ENCODE measurements around the gene C9orf85. TPM values are rescaled to one million over a fixed set of nuclear protein-coding genes. Genes with fewer than 3 reads are reported as not detected.
A peak's percentile ranks its signal among the peaks of the same experiment; 100 is the strongest.

C9orf85 gene
- total and polyA plus RNA-seq, 2 donors (not counting 1 experiment from before 2014, with no cell fraction given) = 4.3 to 9.6 TPM

- WGBS (ENCODE audit: insufficient coverage) = 75% methylated on average over 1 of the region's 1 CpG
- Histone ChIP-seq H3K4me3 (ENCODE audit: control extremely low read depth in 1 of 5, extremely low read depth in 1 of 5, insufficient read depth in 1 of 5, low read depth in 2 of 5, low read length in 4 of 5) (no peak overlapping the region), H4K20me1 (ENCODE audit: control insufficient read depth, insufficient read depth, low read length, poor library complexity, severe bottlenecking) (no peaks in the 10 kb centered on the region), H3K79me2 (ENCODE audit: control insufficient read depth, insufficient read depth, low read length) (peaks cover 93% of the 10 kb centered on the region), H3K36me3 (replicated peaks in 1 of 2; ENCODE audit: control extremely low read depth in 1 of 2, control insufficient read depth in 1 of 2, extremely low read depth in 1 of 2, insufficient read depth in 2 of 2, low read length in 1 of 2) (no peaks in the 10 kb centered on the region), H2AFZ (ENCODE audit: insufficient read depth, low read depth, low read length, poor library complexity, severe bottlenecking) (no peak overlapping the region), H3K27me3 (replicated peaks in 1 of 4; ENCODE audit: control extremely low read depth in 1 of 4, control insufficient read depth in 3 of 4, insufficient read depth in 4 of 4, low read length in 3 of 4) (no peaks in the 10 kb centered on the region), H3K9ac (ENCODE audit: low read length) (no peak overlapping the region), H3K9me3 (ENCODE audit: control extremely low read depth in 1 of 3, control insufficient read depth in 2 of 3, insufficient read depth in 1 of 3, low read length in 2 of 3) (peaks cover 0 to 17% (median 15%) of the 10 kb centered on the region in 3 donors), H3K27ac (ENCODE audit: low read length in 2 of 2) (peak overlapping the region in 1 of 2 donors; percentile 26), H3K4me2 (replicated peaks; ENCODE audit: low read depth, low read length, poor library complexity, severe bottlenecking) (peak overlapping the region; percentile 31), H3K4me1 (ENCODE audit: control insufficient read depth in 2 of 2, insufficient read depth in 2 of 2, low read length in 2 of 2) (peaks cover 21 to 41% of the 10 kb centered on the region in 2 donors)
- ChIA-PET POLR2A (interaction anchor here (1.4 kb wide), 1 partner anchor 118 kb away, joined by 4 read pairs; no protein-coding TSS in a partner anchor), CTCF (interaction anchor here (0.9 to 1.6 kb wide), 3 partner anchors 8 to 69 kb away, joined by 3 read pairs; no protein-coding TSS in a partner anchor)
- Mint-ChIP-seq H3K27me3 (no peaks in the 10 kb centered on the region), H3K27ac (peak overlapping the region; percentile 15), H3K4me3 (peak overlapping the region; percentile 17), H3K4me1 (peaks cover 61% of the 10 kb centered on the region), H3K9me3 (ENCODE audit: insufficient read depth) (peaks cover 9% of the 10 kb centered on the region)
- TF ChIP-seq EZH2 (IDR thresholded peaks at IDR 0.05; ENCODE audit: borderline replicate concordance, insufficient read depth, low read depth, low read length, poor library complexity, severe bottlenecking) = no peak
- TF ChIP-seq, protein P1, sequence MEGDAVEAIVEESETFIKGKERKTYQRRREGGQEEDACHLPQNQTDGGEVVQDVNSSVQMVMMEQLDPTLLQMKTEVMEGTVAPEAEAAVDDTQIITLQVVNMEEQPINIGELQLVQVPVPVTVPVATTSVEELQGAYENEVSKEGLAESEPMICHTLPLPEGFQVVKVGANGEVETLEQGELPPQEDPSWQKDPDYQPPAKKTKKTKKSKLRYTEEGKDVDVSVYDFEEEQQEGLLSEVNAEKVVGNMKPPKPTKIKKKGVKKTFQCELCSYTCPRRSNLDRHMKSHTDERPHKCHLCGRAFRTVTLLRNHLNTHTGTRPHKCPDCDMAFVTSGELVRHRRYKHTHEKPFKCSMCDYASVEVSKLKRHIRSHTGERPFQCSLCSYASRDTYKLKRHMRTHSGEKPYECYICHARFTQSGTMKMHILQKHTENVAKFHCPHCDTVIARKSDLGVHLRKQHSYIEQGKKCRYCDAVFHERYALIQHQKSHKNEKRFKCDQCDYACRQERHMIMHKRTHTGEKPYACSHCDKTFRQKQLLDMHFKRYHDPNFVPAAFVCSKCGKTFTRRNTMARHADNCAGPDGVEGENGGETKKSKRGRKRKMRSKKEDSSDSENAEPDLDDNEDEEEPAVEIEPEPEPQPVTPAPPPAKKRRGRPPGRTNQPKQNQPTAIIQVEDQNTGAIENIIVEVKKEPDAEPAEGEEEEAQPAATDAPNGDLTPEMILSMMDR (IDR thresholded peaks at IDR 0.05) = no peak
- intact Hi-C loops (cut with micrococcal nuclease) = loop anchor here (2.0 kb wide), 1 partner anchor 15 kb away; no protein-coding TSS in a partner anchor
- ATAC-seq (ENCODE audit: low read depth) (no peak), DNase-seq (no peak)
Observed at GRCh38 chr9:71887362-71887761, 24.1 kb upstream of the C9orf85 start.

- H3K4me2 ChIP-seq (replicated peaks; ENCODE audit: low read depth, low read length, poor library complexity, severe bottlenecking) = no peak overlapping the region
Observed at GRCh38 chr9:71890042-71890679, 21.3 kb upstream of the C9orf85 start.

More at GRCh38 chr9:71890042-71890679, 21.3 kb upstream of the C9orf85 start:
- no peaks in the 10 kb centered on the region for H3K36me3 ChIP-seq (replicated peaks in 1 of 2; ENCODE audit: control extremely low read depth in 1 of 2, control insufficient read depth in 1 of 2, extremely low read depth in 1 of 2, insufficient read depth in 2 of 2, low read length in 1 of 2)
- Mint-ChIP-seq H3K4me1 (peaks cover 66% of the 10 kb centered on the region), H3K27ac (no peak overlapping the region), H3K4me3 (no peak overlapping the region), H3K9me3 (ENCODE audit: insufficient read depth) (no peaks in the 10 kb centered on the region), H3K27me3 (no peaks in the 10 kb centered on the region)
- peaks cover 0 to 5% (median 0%) of the 10 kb centered on the region in 3 donors for H3K9me3 ChIP-seq (ENCODE audit: control extremely low read depth in 1 of 3, control insufficient read depth in 2 of 3, insufficient read depth in 1 of 3, low read length in 2 of 3)
- peaks cover 94% of the 10 kb centered on the region for H3K79me2 ChIP-seq (ENCODE audit: control insufficient read depth, insufficient read depth, low read length)
- 100% methylated on average over 1 of the region's 3 CpGs for WGBS (ENCODE audit: insufficient coverage)
- DNase-seq (no peak), ATAC-seq (ENCODE audit: low read depth) (no peak)
- ChIA-PET CTCF (interaction anchor here (0.8 to 0.9 kb wide), 2 partner anchors 9 to 21 kb away, joined by 3 read pairs; partner anchors contain the start of gene ABHD17B), POLR2A (no interaction called here)
- no peaks in the 10 kb centered on the region for H3K27me3 ChIP-seq (replicated peaks in 1 of 4; ENCODE audit: control extremely low read depth in 1 of 4, control insufficient read depth in 3 of 4, insufficient read depth in 4 of 4, low read length in 3 of 4)
- H3K9ac ChIP-seq (ENCODE audit: low read length) = no peak overlapping the region
- H2AFZ ChIP-seq (ENCODE audit: insufficient read depth, low read depth, low read length, poor library complexity, severe bottlenecking) = no peak overlapping the region
- TF ChIP-seq, protein P1 (IDR thresholded peaks at IDR 0.05) = no peak
- TF ChIP-seq EZH2 (IDR thresholded peaks at IDR 0.05; ENCODE audit: borderline replicate concordance, insufficient read depth, low read depth, low read length, poor library complexity, severe bottlenecking) = no peak
- no peak overlapping the region for H3K4me3 ChIP-seq (ENCODE audit: control extremely low read depth in 1 of 5, extremely low read depth in 1 of 5, insufficient read depth in 1 of 5, low read depth in 2 of 5, low read length in 4 of 5)
- no peaks in the 10 kb centered on the region for H4K20me1 ChIP-seq (ENCODE audit: control insufficient read depth, insufficient read depth, low read length, poor library complexity, severe bottlenecking)
- peaks cover 27 to 54% of the 10 kb centered on the region in 2 donors for H3K4me1 ChIP-seq (ENCODE audit: control insufficient read depth in 2 of 2, insufficient read depth in 2 of 2, low read length in 2 of 2)
- peak overlapping the region in 1 of 2 donors; percentile 71 for H3K27ac ChIP-seq (ENCODE audit: low read length in 2 of 2)
- intact Hi-C loops (cut with micrococcal nuclease) = no loop called here
